Measurements from ENCODE around the gene RNASEH2A.

Gene RNASEH2A

GRCh38 chr19:12784394-12784870 is 22.0 kb upstream of the RNASEH2A start:
- H3K9me2 ChIP-seq (replicated peaks; ENCODE audit: insufficient read depth, low read length): no peaks in the 10 kb centered on the region
- no peak overlapping the region for H3K9ac ChIP-seq (ENCODE audit: low read length)
- no peak overlapping the region for H2AFZ ChIP-seq (ENCODE audit: low read depth, low read length, severe bottlenecking)
- no peak overlapping the region for H3K27ac ChIP-seq (ENCODE audit: low read depth, low read length)
- H3K4me3 ChIP-seq (ENCODE audit: insufficient read depth, low read length, poor library complexity, severe bottlenecking): no peak overlapping the region
- H3K4me2 ChIP-seq (ENCODE audit: low read depth, low read length, poor library complexity, severe bottlenecking): no peak overlapping the region
- H3F3A ChIP-seq (ENCODE audit: insufficient read depth): peaks cover 11% of the 10 kb centered on the region; the same call in 1 of the 2 replicates
- H4K20me1 ChIP-seq (ENCODE audit: low read depth, low read length): no peaks in the 10 kb centered on the region
- H3K27me3 ChIP-seq (ENCODE audit: low read length): no peaks in the 10 kb centered on the region
- no peaks in the 10 kb centered on the region for H3K79me2 ChIP-seq (ENCODE audit: insufficient read depth, low read length)
- no peaks in the 10 kb centered on the region for H3K36me3 ChIP-seq (ENCODE audit: low read length)
- H3K9me3 ChIP-seq (ENCODE audit: insufficient read depth, low read length): no peaks in the 10 kb centered on the region
- TF ChIP-seq EZH2phosphoT487 (conservative IDR thresholded peaks at IDR 0.05; ENCODE audit: low read length): no peak
- no peak for TF ChIP-seq CTCF (IDR thresholded peaks at IDR 0.05; ENCODE audit: insufficient read depth, low read length, poor library complexity, severe bottlenecking)

- H3K4me3 ChIP-seq (ENCODE audit: insufficient read depth, low read length, poor library complexity, severe bottlenecking): no peak overlapping the region
- no peak overlapping the region for H3K9ac ChIP-seq (ENCODE audit: low read length)
- H4K20me1 ChIP-seq (ENCODE audit: low read depth, low read length): no peaks in the 10 kb centered on the region
- no peak overlapping the region for H3K4me2 ChIP-seq (ENCODE audit: low read depth, low read length, poor library complexity, severe bottlenecking)
- H3K79me2 ChIP-seq (ENCODE audit: insufficient read depth, low read length): no peaks in the 10 kb centered on the region
- H3K27ac ChIP-seq (ENCODE audit: low read depth, low read length): no peak overlapping the region
- no peaks in the 10 kb centered on the region for H3K36me3 ChIP-seq (ENCODE audit: low read length)
- H3F3A ChIP-seq (ENCODE audit: insufficient read depth): peaks cover 11% of the 10 kb centered on the region; the same call in 1 of the 2 replicates
- no peaks in the 10 kb centered on the region for H3K27me3 ChIP-seq (ENCODE audit: low read length)
- TF ChIP-seq EZH2phosphoT487 (conservative IDR thresholded peaks at IDR 0.05; ENCODE audit: low read length) (no peak), CTCF (IDR thresholded peaks at IDR 0.05; ENCODE audit: insufficient read depth, low read length, poor library complexity, severe bottlenecking) (no peak)
- no peak overlapping the region for H2AFZ ChIP-seq (ENCODE audit: low read depth, low read length, severe bottlenecking)
- no peaks in the 10 kb centered on the region for H3K9me3 ChIP-seq (ENCODE audit: insufficient read depth, low read length)
- H3K9me2 ChIP-seq (replicated peaks; ENCODE audit: insufficient read depth, low read length): no peaks in the 10 kb centered on the region
These were observed 21.4 kb upstream of the RNASEH2A start for GRCh38 chr19:12784871-12785430.

GRCh38 chr19:12785431-12786031 is 20.9 kb upstream of the RNASEH2A start:
- Histone ChIP-seq H3K9me3 (ENCODE audit: insufficient read depth, low read length) (no peaks in the 10 kb centered on the region), H3K4me3 (ENCODE audit: insufficient read depth, low read length, poor library complexity, severe bottlenecking) (no peak overlapping the region), H3K36me3 (ENCODE audit: low read length) (no peaks in the 10 kb centered on the region), H3K27ac (ENCODE audit: low read depth, low read length) (no peak overlapping the region), H2AFZ (ENCODE audit: low read depth, low read length, severe bottlenecking) (no peak overlapping the region), H3K4me2 (ENCODE audit: low read depth, low read length, poor library complexity, severe bottlenecking) (no peak overlapping the region), H4K20me1 (ENCODE audit: low read depth, low read length) (no peaks in the 10 kb centered on the region), H3K79me2 (ENCODE audit: insufficient read depth, low read length) (no peaks in the 10 kb centered on the region), H3F3A (ENCODE audit: insufficient read depth) (peaks cover 13% of the 10 kb centered on the region), H3K27me3 (ENCODE audit: low read length) (no peaks in the 10 kb centered on the region), H3K9ac (ENCODE audit: low read length) (no peak overlapping the region), H3K9me2 (replicated peaks; ENCODE audit: insufficient read depth, low read length) (no peaks in the 10 kb centered on the region)
- TF ChIP-seq EZH2phosphoT487 (conservative IDR thresholded peaks at IDR 0.05; ENCODE audit: low read length) (no peak), CTCF (IDR thresholded peaks at IDR 0.05; ENCODE audit: insufficient read depth, low read length, poor library complexity, severe bottlenecking) (no peak)
